Activated T-cell treated with anti-CD3 and anti-CD28 coated beads, Interleukin-2, amount 50 U/mL, for 72 hours (primary cell): ENCODE results near the gene CES3. TPM values are rescaled to one million over a fixed set of nuclear protein-coding genes. Genes with fewer than 3 reads are reported as not detected.

Source experiments
- ATAC-seq, 2 donors: fragments of 150-1000 bp; cut with Tn5 transposase; replicated peaks in 1 of 2; 2 replicates each; pipeline ENCODE4 v1.10.0; 2021; ENCODE audit warnings: moderate library complexity in 2 of 2, mild to moderate bottlenecking in 1 of 2
- DNase-seq, 2 donors: peaks; one replicate each; pipeline ENCODE4 v3.0.0; 2021 to 2022; ENCODE audit warnings: mixed read lengths in 1 of 2
- H3K27ac Mint-ChIP-seq: one replicate; pipeline ENCODE4 v1.8.0; 2022; ENCODE audit warnings: mild to moderate bottlenecking, moderate library complexity, mixed read lengths
- H3K27me3 Mint-ChIP-seq: one replicate; pipeline ENCODE4 v1.8.0; 2022; ENCODE audit warnings: low read depth, mixed read lengths
- H3K36me3 Mint-ChIP-seq, 2 donors: one replicate each; pipeline ENCODE4 v1.8.0; 2022; ENCODE audit warnings: mixed read lengths in 2 of 2, mild to moderate bottlenecking in 1 of 2; ENCODE audit not compliant: insufficient read depth in 2 of 2
- H3K4me1 Mint-ChIP-seq: one replicate; pipeline ENCODE4 v1.8.0; 2022; ENCODE audit warnings: low read depth, mixed read lengths
- H3K4me3 Mint-ChIP-seq, 2 donors: one replicate each; pipeline ENCODE4 v1.8.0; 2022; ENCODE audit warnings: mild to moderate bottlenecking in 2 of 2, mixed read lengths in 2 of 2, moderate library complexity in 2 of 2
- H3K9me3 Mint-ChIP-seq, 2 donors: one replicate each; pipeline ENCODE4 v1.8.0; 2022; ENCODE audit warnings: mixed read lengths in 2 of 2
- total RNA-seq, 2 donors: library from RNA; stranded (reverse); gene quantifications; one replicate each; pipeline ENCODE4 v1.2.3, GENCODE V29; 2022

CES3 gene, protein sequence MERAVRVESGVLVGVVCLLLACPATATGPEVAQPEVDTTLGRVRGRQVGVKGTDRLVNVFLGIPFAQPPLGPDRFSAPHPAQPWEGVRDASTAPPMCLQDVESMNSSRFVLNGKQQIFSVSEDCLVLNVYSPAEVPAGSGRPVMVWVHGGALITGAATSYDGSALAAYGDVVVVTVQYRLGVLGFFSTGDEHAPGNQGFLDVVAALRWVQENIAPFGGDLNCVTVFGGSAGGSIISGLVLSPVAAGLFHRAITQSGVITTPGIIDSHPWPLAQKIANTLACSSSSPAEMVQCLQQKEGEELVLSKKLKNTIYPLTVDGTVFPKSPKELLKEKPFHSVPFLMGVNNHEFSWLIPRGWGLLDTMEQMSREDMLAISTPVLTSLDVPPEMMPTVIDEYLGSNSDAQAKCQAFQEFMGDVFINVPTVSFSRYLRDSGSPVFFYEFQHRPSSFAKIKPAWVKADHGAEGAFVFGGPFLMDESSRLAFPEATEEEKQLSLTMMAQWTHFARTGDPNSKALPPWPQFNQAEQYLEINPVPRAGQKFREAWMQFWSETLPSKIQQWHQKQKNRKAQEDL
- total RNA-seq = 10 to 100 TPM in 1 of 2 donors, 1 to 10 TPM in 1; 6.9 to 11.5 TPM

- DNase-seq (peak; percentile 75 to 81), ATAC-seq (peak; percentile 91 to 95)
- peak within 1 kb of the TSS; percentile 59 for H3K27ac Mint-ChIP-seq
- peak within 1 kb of the TSS; percentile 75 to 78 for H3K4me3 Mint-ChIP-seq
- no peaks in the 10 kb centered on the region for H3K9me3 Mint-ChIP-seq
- no peaks in the 10 kb centered on the region for H3K27me3 Mint-ChIP-seq
- H3K36me3 Mint-ChIP-seq = no peaks in the 10 kb centered on the region
- peaks cover 24% of the 10 kb centered on the region for H3K4me1 Mint-ChIP-seq
Measured at GRCh38 chr16:66961065-66961744, at the start of gene CES3. CES3 (plus strand) TSS chr16:66961266; CDS start chr16:66961308, 42 bp downstream.

DNA sequence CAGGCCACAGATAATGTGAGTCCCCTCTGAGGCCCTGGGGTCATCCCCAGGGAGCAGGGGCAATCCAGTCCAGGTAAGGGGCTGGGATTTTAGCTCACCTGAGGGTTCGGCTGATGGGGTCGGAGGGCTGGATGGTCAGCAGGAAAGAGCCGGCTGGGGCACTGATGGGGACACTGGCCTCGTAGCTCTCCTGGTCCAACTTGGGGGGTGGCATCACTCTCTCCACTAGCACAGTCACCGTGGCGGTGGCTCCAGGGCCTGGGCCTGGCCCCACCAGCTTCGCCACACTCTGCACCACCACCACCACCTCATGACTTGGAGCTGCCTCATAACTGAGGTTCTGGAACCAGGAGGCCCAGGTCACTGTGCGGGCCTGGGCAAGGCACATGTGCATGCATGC lies 49.3 kb upstream of the CES3 start:
- no peaks in the 10 kb centered on the region for H3K27me3 Mint-ChIP-seq
- no peaks in the 10 kb centered on the region for H3K9me3 Mint-ChIP-seq
- DNase-seq = no peak
- H3K4me1 Mint-ChIP-seq = no peaks in the 10 kb centered on the region
- H3K4me3 Mint-ChIP-seq = no peak overlapping the region
- no peak overlapping the region for H3K27ac Mint-ChIP-seq
- no peaks in the 10 kb centered on the region for H3K36me3 Mint-ChIP-seq
- ATAC-seq = no peak

DNA sequence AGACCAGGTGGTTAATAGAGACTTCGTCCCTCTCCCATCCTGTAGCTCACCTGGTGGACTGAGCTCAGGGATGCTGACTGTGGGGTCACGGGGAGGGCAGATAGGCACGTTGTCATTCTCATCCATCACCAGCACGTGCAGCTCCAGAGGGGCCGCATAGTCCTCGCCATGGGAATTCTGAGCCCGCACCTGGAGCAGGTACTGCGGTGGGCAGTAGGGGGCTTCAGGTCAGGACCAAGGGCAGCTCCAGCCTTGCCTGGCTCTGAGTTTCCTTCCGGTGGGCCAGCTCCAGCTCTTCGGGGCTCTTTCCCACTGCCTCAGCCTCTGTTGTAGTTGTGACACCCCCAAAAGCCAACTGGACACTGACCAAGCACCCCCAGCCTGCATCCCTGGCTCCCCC lies 48.0 kb upstream of the CES3 start:
- H3K4me1 Mint-ChIP-seq = no peaks in the 10 kb centered on the region
- H3K36me3 Mint-ChIP-seq = no peaks in the 10 kb centered on the region
- ATAC-seq (no peak), DNase-seq (no peak)
- no peak overlapping the region for H3K4me3 Mint-ChIP-seq
- H3K27me3 Mint-ChIP-seq = no peaks in the 10 kb centered on the region
- no peak overlapping the region for H3K27ac Mint-ChIP-seq
- no peaks in the 10 kb centered on the region for H3K9me3 Mint-ChIP-seq

GRCh38 chr16:66913711-66914110 lies 47.4 kb upstream of the CES3 start:
- H3K4me3 Mint-ChIP-seq = no peak overlapping the region
- DNase-seq (no peak), ATAC-seq (no peak)
- no peaks in the 10 kb centered on the region for H3K9me3 Mint-ChIP-seq
- H3K27ac Mint-ChIP-seq = no peak overlapping the region
- no peaks in the 10 kb centered on the region for H3K27me3 Mint-ChIP-seq
- no peaks in the 10 kb centered on the region for H3K36me3 Mint-ChIP-seq
- no peaks in the 10 kb centered on the region for H3K4me1 Mint-ChIP-seq

GRCh38 chr16:66914541-66914940 lies 46.5 kb upstream of the CES3 start:
- no peaks in the 10 kb centered on the region for H3K36me3 Mint-ChIP-seq
- H3K4me1 Mint-ChIP-seq = no peaks in the 10 kb centered on the region
- H3K27me3 Mint-ChIP-seq = no peaks in the 10 kb centered on the region
- H3K27ac Mint-ChIP-seq = no peak overlapping the region
- no peak for ATAC-seq
- H3K4me3 Mint-ChIP-seq = no peak overlapping the region
- no peak for DNase-seq
- H3K9me3 Mint-ChIP-seq = no peaks in the 10 kb centered on the region

GRCh38 chr16:66915041-66915440 lies 46.0 kb upstream of the CES3 start:
- no peak overlapping the region for H3K27ac Mint-ChIP-seq
- H3K4me3 Mint-ChIP-seq = no peak overlapping the region
- ATAC-seq (no peak), DNase-seq (no peak)
- H3K36me3 Mint-ChIP-seq = no peaks in the 10 kb centered on the region
- H3K27me3 Mint-ChIP-seq = no peaks in the 10 kb centered on the region
- no peaks in the 10 kb centered on the region for H3K4me1 Mint-ChIP-seq
- no peaks in the 10 kb centered on the region for H3K9me3 Mint-ChIP-seq

DNA sequence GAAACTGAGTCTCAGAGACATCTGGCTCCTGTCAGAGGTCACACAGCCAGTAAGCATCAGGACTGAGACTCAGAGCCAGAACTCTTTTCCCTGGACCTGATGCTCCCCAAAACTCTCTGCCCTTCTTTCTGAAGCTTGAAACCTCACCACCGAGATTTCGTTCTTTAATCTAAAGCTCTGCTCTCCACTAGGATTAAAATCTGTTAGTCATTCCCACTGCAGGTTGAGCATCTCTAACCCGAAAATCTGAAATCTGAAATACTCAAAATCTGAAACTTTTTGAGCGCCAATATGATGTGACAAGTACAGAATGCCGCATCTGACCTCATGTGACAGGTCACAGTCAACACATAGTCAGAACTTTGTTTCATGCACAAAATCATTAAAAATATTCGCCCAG lies 44.5 kb upstream of the CES3 start:
- Mint-ChIP-seq H3K36me3 (no peaks in the 10 kb centered on the region), H3K9me3 (no peaks in the 10 kb centered on the region), H3K27me3 (no peaks in the 10 kb centered on the region), H3K27ac (no peak overlapping the region), H3K4me1 (no peaks in the 10 kb centered on the region), H3K4me3 (no peak overlapping the region)
- no peak for ATAC-seq
- no peak for DNase-seq

GRCh38 chr16:66917741-66918140 lies 43.3 kb upstream of the CES3 start:
- Mint-ChIP-seq H3K4me1 (no peaks in the 10 kb centered on the region), H3K4me3 (no peak overlapping the region), H3K27ac (no peak overlapping the region), H3K36me3 (no peaks in the 10 kb centered on the region), H3K27me3 (no peaks in the 10 kb centered on the region), H3K9me3 (no peaks in the 10 kb centered on the region)
- DNase-seq (no peak), ATAC-seq (no peak)

- no peak for ATAC-seq
- no peaks in the 10 kb centered on the region for H3K36me3 Mint-ChIP-seq
- H3K4me1 Mint-ChIP-seq = no peaks in the 10 kb centered on the region
- no peak overlapping the region for H3K4me3 Mint-ChIP-seq
- no peaks in the 10 kb centered on the region for H3K9me3 Mint-ChIP-seq
- no peak for DNase-seq
- no peak overlapping the region for H3K27ac Mint-ChIP-seq
- H3K27me3 Mint-ChIP-seq = peaks cover 5% of the 10 kb centered on the region
Measured at GRCh38 chr16:66918355-66918754, 42.7 kb upstream of the CES3 start.

GRCh38 chr16:66918803-66919568 lies 42.1 kb upstream of the CES3 start, which contains the start of gene CDH16:
CDH16 (minus strand) TSS chr16:66918885; CDS start chr16:66918065, 820 bp downstream.
- Mint-ChIP-seq H3K4me1 (no peaks in the 10 kb centered on the region), H3K36me3 (no peaks in the 10 kb centered on the region), H3K9me3 (no peaks in the 10 kb centered on the region), H3K27me3 (peaks cover 12% of the 10 kb centered on the region), H3K4me3 (no peak within 1 kb of the TSS), H3K27ac (no peak within 1 kb of the TSS)
- ATAC-seq = no peak
- no peak for DNase-seq

GRCh38 chr16:66919569-66920298 lies 41.3 kb upstream of the CES3 start:
- ATAC-seq (no peak), DNase-seq (no peak)
- peaks cover 14% of the 10 kb centered on the region for H3K27me3 Mint-ChIP-seq
- no peaks in the 10 kb centered on the region for H3K36me3 Mint-ChIP-seq
- no peaks in the 10 kb centered on the region for H3K4me1 Mint-ChIP-seq
- no peaks in the 10 kb centered on the region for H3K9me3 Mint-ChIP-seq
- no peak overlapping the region for H3K4me3 Mint-ChIP-seq
- H3K27ac Mint-ChIP-seq = no peak overlapping the region

DNA sequence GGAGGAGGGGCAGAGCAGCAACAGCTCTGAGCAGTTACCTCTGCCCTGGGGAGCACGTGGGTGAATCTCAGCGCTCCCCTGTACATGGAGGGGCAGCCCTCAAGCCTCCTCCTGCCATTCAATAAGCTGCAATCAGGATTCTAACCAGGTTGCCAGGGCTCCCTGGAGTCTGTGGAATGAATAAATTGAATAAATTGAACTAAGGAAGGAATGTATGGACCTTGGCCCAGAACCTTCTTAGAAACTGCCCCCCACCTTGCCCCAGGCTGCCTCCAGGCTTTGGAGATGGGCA lies 40.8 kb upstream of the CES3 start:
- no peak for ATAC-seq
- H3K4me3 Mint-ChIP-seq = no peak overlapping the region
- H3K27me3 Mint-ChIP-seq = peaks cover 14% of the 10 kb centered on the region
- no peak for DNase-seq
- no peaks in the 10 kb centered on the region for H3K4me1 Mint-ChIP-seq
- no peaks in the 10 kb centered on the region for H3K9me3 Mint-ChIP-seq
- H3K27ac Mint-ChIP-seq = no peak overlapping the region
- no peaks in the 10 kb centered on the region for H3K36me3 Mint-ChIP-seq
